Measurements from ENCODE around the gene DR1.
A peak's percentile ranks its signal among the peaks of the same experiment; 100 is the strongest.

DR1 gene

GRCh38 chr1:93345633-93346420, at the start of gene DR1:
DR1 (plus strand) TSS chr1:93345907; CDS start chr1:93346646, 739 bp downstream.
- peak; percentile 83 for DNase-seq

GRCh38 chr1:93296555-93297154, 49.1 kb upstream of the DR1 start:
- no peak for DNase-seq

- no peak for DNase-seq
These were observed 44.6 kb upstream of the DR1 start for GRCh38 chr1:93301131-93301530.

GRCh38 chr1:93302078-93302477, 43.6 kb upstream of the DR1 start:
- DNase-seq = no peak

DNA sequence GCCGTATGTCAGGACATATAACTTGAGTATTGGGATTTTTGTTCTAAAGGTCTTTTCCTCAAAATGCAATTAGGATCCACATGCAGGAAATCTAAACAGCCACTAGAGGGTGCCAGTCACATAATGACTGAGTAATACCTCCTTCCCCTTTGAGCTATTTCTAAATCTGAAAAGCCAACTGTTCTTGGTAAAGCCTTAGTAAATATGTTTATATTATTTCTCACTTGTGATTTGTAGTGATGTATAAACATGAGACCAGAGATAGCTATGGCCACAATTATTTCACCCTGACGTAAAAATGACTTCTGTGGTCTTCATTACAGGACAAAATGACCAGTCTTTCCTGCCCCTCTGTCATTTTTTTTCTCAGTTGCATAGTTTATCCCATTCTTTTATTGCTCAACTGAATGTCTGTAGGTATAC, 41.0 kb upstream of the DR1 start:
- peak; percentile 20 for DNase-seq

DNA sequence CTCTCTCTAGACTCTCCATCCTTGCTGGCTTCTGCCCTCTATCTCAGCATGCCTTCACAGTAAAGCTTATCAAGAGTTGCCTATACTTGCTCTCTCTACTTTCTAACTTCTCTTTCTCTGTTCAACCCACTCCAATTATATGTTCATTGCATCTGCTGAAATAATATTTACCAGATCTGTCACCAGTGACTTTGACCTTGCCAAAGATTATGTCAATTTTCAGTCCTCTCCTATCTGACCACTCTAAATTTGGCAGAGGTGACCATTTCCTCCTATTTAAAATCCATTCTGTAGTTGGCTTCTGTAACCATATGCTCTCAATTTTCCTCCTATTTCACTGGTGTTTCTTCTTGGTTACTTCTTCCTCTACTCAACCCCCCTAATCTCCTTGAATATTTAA, 38.8 kb upstream of the DR1 start:
- DNase-seq = no peak

- DNase-seq = no peak
These were observed 32.7 kb upstream of the DR1 start for GRCh38 chr1:93313026-93313425.

- no peak for DNase-seq
These were observed 28.5 kb upstream of the DR1 start for GRCh38 chr1:93317207-93317606.

GRCh38 chr1:93317943-93318342, 27.8 kb upstream of the DR1 start:
- DNase-seq = no peak

GRCh38 chr1:93321720-93322119, 24.0 kb upstream of the DR1 start:
- no peak for DNase-seq

GRCh38 chr1:93322349-93322748, 23.4 kb upstream of the DR1 start:
- DNase-seq = no peak

- DNase-seq = no peak
These were observed 22.4 kb upstream of the DR1 start for GRCh38 chr1:93323185-93323820.

- DNase-seq = peak; percentile 86
These were observed 20.9 kb upstream of the DR1 start for GRCh38 chr1:93324486-93325464.

DNA sequence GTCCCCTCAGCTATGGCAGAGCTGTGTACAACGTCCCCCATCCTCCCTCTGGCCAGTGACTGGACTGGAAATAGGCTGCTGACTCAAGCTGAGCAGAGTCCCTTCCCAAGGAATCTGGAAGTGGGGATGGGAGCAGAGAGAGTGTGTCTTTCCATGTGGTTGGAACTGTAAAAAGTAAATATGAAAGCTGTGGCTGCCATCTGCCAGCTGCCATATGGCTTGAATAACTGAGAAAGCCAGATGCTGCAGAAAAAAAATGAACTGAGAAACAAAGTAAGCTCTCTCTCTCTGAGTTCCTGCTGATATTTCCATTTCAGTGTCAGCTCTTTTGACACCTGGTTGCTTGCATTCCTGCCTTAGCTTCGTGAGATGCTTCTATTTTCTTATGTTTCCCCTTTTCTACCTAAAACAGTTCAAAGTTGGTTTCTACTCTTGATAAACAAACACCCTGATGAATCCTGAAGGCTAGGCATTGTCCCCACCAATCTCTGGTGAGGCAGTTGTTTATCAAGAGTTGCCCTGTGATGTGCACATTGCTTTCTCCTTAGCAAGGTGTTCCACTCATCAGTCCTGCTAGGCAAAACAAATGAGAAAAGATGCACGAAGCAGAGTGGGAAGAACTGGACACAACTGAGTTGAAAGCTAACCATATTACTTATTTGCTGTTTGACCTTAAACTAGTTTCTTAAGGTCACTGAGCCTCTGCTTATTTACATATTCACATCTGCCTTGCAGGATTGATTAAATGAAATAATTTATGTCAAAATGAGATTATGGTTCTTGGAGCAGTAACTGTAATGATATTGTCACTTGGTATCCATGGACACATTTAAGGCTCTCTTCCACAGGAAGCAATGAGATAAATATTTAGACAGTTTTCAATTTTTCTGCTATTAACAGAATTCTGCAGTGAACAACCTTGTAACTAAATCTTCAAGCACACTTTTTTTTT, 16.6 kb upstream of the DR1 start:
- DNase-seq = no peak

DNA sequence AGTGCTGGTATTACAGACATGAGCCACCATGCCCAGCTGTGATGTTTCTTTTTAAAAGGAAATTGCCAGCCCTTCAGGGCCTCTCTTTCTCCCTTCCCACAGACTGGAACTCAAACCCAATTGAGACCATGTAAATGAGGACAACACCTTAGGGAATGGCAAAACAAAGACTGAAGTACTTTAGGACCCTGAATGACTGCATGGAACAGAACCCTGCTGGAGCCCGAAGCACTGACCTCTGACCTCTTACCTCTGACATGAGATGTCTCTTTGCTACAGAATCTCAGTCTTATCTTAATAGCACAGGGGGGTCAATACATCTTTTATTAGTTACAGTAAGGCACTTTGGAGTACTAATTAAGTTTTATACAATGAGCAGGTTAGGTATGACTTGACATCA, 15.5 kb upstream of the DR1 start:
- DNase-seq = no peak

GRCh38 chr1:93330617-93331016, 15.1 kb upstream of the DR1 start:
- no peak for DNase-seq

GRCh38 chr1:93331412-93331811, 14.3 kb upstream of the DR1 start:
- DNase-seq = no peak

DNA sequence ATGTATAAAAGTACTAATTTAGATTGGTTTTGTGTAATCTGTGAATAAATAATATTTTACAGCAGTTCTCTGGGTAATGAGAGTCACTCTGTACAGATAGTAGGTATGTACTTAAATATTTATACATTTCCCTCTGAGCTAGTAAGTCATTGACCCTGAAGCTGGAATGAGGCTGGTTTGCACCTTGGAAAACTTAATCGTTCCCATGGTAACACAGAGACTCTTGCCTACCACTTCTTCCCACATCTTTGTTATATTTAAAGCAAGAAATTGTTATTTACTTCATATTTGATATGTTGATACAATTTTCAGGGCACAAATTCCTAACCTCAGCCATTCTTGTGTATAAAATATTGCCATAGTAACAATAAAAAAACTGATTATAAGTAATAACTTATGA, 13.3 kb upstream of the DR1 start:
- DNase-seq = no peak

DNA sequence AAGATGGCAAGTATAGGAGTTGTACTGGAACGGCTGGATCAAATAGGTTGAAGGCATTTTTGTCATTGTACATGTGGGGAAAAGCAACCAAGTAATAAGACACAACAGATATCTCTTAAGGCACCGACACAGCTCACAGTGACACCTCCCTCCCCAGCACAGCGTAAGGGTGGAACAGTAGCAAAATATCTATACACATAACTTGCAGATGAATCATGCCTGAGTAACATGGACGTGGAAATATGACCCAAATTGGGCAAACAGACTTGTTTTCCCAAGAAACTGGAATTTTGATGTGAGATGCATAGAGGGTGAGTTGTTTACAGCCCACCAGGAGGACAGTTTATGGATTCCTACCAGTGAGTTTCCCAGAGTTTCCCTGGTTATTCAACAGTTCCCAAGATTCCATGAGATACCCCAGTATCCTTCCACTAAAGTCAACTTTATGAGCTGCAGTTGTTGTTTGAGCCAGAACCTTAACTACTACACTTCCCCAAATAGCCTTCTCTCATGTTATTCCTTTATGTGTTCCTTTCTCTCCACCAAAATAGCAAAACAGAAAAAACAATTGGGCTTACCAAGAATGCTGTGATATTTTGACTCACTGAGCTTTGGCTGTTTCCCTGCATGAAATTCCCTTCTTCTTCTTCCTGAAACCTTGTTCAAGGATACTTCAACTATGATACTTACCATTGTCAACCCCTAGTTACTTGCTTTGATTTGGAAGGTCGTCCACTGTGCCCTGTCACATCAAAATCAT, 7.1 kb upstream of the DR1 start:
- peak; percentile 59 for DNase-seq

GRCh38 chr1:93339171-93339697, 6.5 kb upstream of the DR1 start:
- DNase-seq = no peak

- peak; percentile 35 for DNase-seq
These were observed 5.6 kb upstream of the DR1 start for GRCh38 chr1:93340090-93340489.

Measured in kidney glomerular epithelial cell (primary cell).